GM10248 (cell line): Measurements from ENCODE around the gene MACROH2A1.
"Not testable (repeated sequence)": the region's sequence is repeated elsewhere in the genome, so short reads cannot be mapped to it uniquely, and the experiment has no call there.

Source experiments
- CTCF ChIA-PET: fragments of 300-600 bp; sonication (Branson Sonifier 250); formaldehyde crosslinking; extraction: SDS; loops from one replicate; lab custom pipeline; 2021; ENCODE audit warnings: antibody characterized with exemption; lab: Yijun Ruan, JAX
- POLR2A ChIA-PET: fragments of 350-650 bp; sonication (Branson Sonifier 250); formaldehyde crosslinking; extraction: SDS; loops from one replicate; lab custom pipeline; 2020; ENCODE audit warnings: antibody characterized with exemption; lab: Yijun Ruan, JAX
- DNase-seq: peaks from one replicate; pipeline ENCODE4 v3.0.0; 2012; ENCODE audit errors: extremely low spot score
- CTCF ChIP-seq: IDR thresholded peaks from 2 replicates; pipeline ENCODE4 v1.5.1; 2012; ENCODE audit warnings: mild to moderate bottlenecking, low read depth; ENCODE audit errors: extremely low read depth, missing control alignments, control extremely low read depth

MACROH2A1 gene

GRCh38 chr5:135371622-135372232, 27.3 kb downstream of the MACROH2A1 start:
- ChIA-PET CTCF (interaction anchor here (1.1 to 1.3 kb wide), 2 partner anchors 11 to 35 kb away, joined by 3 read pairs; no protein-coding TSS in a partner anchor), POLR2A (no interaction called here)
- DNase-seq = no peak
- TF ChIP-seq CTCF = no peak

DNA sequence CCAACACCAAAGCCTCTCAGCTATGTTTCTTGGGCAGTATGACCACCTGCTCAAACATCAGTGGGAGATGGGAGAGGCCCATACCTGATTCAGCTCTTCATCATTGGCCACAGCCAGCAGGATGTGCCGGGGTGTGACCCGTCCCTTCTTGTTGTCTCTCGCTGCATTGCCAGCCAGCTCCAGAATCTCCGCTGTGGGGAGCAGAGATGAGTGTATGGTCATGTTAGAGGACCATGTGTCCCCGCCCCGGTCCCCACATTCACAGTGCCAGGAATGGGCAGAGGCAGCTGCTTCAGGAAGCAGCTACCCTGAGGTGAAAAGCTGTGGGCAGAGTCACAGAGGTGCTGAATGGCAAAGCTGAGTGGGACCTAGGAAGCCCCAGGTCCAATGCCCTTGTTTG, 29.1 kb downstream of the MACROH2A1 start:
- no peak for DNase-seq
- ChIA-PET POLR2A (no interaction called here), CTCF (interaction anchor here (0.7 to 2.3 kb wide), 3 partner anchors 9 to 97 kb away, joined by 3 to 12 read pairs (median 10); no protein-coding TSS in a partner anchor)
- TF ChIP-seq CTCF = no peak

- POLR2A ChIA-PET = no interaction called here
- TF ChIP-seq CTCF = no peak
- DNase-seq = no peak
- CTCF ChIA-PET = interaction anchor here (0.8 to 1.4 kb wide), 4 partner anchors 8 to 90 kb away, joined by 3 to 5 read pairs (median 3); no protein-coding TSS in a partner anchor
Observed at GRCh38 chr5:135367554-135367953, 31.5 kb downstream of the MACROH2A1 start.

GRCh38 chr5:135367076-135367475, 32.0 kb downstream of the MACROH2A1 start:
- DNase-seq = no peak
- ChIA-PET CTCF (interaction anchor here (1.1 to 1.4 kb wide), 2 partner anchors 8 to 59 kb away, joined by 4 to 5 read pairs; no protein-coding TSS in a partner anchor), POLR2A (no interaction called here)
- no peak for TF ChIP-seq CTCF

- no peak for DNase-seq
- TF ChIP-seq CTCF = no peak
- ChIA-PET POLR2A (no interaction called here), CTCF (interaction anchor here (1.4 to 1.7 kb wide), 2 partner anchors 10 to 61 kb away, joined by 3 to 4 read pairs; no protein-coding TSS in a partner anchor)
Observed at GRCh38 chr5:135365281-135365680, 33.8 kb downstream of the MACROH2A1 start.

- DNase-seq = no peak
- ChIA-PET CTCF (interaction anchor here (1.4 to 1.7 kb wide), 2 partner anchors 11 to 62 kb away, joined by 3 to 4 read pairs; no protein-coding TSS in a partner anchor), POLR2A (no interaction called here)
- TF ChIP-seq CTCF = no peak
Observed at GRCh38 chr5:135364421-135365262, 34.4 kb downstream of the MACROH2A1 start.

GRCh38 chr5:135363342-135363741, 35.7 kb downstream of the MACROH2A1 start:
- POLR2A ChIA-PET, DNase-seq, CTCF ChIA-PET: not testable (repeated sequence)
